ENCODE measurements around the gene IRAK1.
A peak's percentile ranks its signal among the peaks of the same experiment; 100 is the strongest.
"Not testable (repeated sequence)": the region's sequence is repeated elsewhere in the genome, so short reads cannot be mapped to it uniquely, and the experiment has no call there.

Gene IRAK1

DNA sequence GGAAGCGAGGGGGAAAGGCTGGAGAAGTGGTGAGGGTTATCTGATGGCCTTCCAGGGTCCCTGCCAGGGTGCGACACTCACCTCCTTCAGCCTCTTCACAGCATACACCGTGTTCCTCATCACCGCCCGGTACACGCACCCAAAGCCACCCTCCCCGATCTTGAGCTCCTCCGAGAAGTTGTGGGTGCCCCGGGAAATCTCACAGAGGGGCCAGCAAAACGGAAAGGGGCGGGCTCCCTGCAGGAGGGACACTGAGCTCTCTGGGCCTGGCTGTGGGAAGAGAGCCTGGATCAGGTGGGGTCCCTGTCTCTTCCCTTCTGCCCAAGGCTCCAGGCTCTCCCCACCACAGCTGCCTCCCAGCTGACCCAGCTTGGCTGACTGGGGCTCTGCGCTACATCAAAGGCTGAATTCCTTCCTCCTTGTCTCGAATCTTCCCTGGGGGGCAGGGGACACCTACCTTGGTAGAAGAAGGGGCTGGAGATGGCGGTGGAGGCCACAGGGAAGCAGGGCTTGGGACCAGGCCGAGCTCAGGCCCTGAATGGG is 1.1 kb downstream of the IRAK1 start:
- no peak for DNase-seq

DNA sequence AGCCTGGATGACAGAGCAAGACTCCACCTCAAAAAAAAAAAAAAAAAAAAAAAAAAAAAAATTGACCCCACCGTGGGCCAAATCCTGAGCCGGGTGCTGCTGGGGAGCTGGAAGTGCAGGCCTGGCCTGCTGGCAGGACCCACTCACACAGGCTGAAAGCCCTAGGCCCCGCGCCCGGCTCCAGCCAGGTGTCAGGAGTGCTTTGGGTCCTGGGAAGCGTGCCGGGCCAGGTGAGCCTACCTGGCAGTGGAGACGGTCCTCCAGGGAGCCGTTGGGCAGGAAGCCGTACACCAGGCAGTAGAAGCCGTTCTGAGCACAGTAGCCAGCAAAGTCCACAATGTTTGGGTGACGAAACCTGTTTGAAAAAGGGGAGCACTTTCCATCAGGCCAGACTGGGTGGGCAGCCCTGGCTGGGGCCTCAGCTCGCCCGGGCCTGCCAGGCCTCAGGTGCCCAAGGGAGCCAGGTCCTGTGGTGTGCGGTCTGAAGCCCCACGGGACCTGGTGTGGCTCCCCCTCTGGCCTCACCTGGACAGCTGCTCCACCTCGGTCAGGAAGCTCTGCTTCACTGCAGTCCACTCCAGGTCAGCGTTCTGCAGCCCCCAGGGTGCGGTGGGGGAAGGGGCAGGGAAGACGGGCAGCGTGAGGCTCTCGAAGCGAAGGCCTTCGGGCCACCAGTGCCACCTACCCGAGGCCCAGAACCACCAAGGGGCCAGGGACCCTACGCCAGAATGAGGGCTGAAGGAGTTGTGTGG is 1.8 kb downstream of the IRAK1 start:
- DNase-seq, result no peak

DNA sequence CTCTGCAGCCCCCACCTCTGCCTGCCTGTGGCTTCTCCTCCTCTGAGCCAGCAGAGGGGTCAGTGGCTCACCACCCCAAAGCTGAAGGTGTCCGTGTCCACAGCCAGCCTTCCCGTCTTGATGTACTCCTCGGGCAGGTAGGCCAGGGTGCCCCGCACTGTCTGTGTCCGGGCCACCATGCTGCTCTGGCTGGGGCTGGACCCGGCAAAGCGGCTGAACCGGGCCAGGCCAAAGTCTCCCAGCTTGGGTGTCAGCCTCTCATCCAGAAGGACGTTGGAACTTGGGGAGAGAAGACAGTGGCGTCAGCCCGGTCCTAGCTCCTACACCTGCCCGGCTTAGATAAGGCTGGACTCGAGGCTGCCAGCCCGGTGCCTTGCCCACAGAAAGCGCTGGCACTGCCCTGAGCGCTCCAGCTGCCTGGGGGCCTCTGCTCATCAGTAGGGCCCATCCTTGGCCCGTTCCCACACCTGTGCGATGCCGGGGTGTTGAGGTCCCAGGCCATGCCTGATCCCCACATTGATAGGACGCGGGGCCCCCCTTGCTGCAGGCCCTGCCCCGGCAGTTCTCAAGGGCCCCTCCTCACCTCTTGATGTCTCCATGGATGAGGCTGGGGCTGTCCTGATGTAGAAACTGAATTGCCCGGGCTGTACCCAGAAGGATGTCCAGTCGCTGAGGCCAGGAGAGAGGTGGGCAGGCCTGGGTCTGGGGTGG is 3.2 kb downstream of the IRAK1 start:
- no peak for DNase-seq

DNA sequence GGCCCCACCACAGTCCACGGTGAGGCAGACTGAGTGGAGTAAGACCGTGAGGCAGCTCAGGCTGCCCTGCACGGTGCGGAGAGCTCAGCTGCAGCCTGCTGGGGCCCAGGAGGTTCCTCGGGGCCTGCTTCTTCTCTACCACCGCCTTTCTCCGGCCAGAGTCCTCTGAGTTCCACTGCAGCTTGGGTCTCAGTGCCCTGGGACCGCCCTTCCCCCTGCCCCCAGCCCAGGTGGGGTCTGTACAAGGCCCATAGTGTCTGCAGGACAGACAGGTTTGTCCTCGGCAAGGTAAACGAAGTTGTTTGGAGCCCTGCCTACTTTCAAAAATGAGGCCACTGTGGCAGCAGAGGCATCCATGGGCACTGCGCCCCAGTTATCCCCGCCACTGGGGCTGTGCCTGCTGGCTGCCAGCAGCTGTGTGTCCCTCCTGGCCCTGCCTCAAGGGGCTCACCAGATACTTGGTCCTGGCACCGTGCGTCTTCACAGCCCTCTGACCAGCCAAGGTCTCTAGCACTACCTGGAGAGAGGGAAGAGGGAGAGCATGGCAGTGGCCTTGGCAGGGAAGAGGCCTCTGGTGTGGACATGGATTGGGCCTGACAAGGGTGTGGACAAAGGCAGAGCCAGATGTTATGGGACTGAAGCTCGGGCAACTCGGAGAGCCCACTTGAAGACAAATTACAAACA is 4.0 kb downstream of the IRAK1 start:
- no peak for DNase-seq

DNA sequence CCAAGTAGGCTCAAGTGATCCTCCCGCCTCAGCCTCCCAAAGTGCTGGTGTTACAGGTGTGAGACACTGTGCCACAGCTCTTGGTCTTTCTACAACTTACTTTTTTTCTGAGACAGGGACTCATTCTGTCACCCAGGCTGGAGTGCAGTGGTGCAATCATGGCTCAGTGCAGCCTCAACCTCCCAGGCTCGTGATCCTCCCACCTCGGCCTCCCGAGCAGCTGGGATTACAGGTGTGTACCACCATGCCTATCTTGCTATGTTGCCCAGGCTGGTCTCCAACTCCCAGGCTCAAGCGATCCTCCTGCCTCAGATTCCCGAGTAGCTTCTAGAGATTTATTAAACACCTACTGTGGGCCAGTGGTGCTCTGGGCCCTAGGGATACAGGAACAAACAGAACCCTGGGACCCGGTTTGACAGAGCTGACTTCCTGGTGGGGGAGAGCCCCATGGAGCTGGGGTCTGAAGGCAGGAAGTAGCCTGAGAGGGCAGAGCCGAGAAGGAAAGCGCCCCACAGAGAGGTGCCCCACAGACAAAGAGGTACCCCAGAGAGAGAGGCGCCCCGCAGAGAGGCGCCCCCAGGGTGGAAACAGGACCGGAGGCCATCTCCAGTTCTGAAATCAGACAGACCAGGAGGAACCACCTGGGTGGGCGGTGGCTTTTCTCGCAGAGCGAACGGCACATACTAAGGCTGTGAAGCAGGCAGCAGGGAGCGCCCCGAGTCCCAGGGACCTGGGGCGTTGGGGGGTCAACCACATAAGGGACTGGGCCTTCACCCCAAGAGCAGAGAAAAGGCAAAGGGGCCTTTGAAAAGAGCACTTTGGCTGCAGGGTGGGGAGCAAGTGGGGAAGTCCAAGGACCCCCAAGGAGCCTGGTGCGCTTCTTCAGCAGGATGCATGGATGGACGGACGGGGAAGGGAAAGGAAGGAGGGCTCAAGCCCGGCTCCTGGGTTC is 5.0 kb downstream of the IRAK1 start:
- no peak for DNase-seq

DNA sequence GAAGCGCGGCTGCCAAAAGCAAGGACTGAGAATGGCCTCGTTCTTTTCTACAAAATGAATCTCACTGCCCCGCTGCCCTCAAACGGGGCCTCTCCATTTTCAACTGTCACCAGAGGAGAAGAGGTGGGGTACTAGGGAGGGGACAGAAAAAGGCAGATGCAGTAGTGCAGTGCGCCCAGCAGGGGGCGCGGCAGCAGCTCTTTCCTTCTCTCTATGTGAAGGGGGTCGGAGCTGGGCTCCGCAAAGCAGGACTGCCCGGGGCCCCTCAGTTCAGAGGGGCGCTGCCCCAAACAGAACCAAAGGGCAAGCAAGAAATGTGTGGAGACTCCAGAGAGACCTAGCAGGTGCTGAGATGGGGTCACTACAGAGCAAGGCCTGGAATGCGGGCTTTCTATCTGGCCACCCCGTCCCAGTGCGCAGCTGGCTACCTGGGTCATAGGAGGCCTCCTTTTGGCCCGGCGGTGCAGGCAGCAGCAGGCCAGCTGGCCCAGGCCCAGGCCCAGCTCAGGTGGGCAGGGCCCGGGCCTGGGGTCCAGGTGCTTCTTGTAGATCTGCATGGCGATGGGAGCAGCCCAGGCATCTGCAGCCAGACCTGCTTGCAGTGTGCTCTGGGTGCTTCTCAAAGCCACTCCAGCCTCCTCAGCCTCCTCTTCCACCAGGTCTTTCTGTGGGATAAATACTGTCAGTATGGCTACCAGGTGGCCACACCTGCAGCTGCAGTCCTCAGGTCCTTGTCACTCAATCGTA is 5.9 kb downstream of the IRAK1 start:
- DNase-seq, result no peak

DNA sequence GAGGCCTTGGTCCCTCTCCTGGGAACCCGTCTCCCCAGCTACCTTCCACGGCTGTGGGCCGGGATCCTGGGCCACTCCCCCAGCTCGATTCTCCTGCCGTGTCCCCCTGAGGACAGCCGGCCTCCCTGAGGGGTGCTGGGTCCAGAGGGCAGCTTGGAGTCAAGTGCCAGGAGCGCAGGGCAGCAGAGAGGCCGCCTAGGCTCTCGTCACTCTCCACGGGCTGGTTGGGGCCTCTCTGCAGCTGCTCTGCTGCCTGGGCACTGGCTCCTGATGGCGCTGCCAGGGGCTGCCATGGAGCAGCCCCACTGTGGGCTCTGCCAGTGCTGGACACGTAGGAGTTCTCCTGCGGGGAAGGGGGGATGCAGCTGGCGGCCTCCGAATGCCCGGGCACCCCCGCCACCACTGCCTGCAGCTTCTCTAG is 6.7 kb downstream of the IRAK1 start:
- no peak for DNase-seq

DNA sequence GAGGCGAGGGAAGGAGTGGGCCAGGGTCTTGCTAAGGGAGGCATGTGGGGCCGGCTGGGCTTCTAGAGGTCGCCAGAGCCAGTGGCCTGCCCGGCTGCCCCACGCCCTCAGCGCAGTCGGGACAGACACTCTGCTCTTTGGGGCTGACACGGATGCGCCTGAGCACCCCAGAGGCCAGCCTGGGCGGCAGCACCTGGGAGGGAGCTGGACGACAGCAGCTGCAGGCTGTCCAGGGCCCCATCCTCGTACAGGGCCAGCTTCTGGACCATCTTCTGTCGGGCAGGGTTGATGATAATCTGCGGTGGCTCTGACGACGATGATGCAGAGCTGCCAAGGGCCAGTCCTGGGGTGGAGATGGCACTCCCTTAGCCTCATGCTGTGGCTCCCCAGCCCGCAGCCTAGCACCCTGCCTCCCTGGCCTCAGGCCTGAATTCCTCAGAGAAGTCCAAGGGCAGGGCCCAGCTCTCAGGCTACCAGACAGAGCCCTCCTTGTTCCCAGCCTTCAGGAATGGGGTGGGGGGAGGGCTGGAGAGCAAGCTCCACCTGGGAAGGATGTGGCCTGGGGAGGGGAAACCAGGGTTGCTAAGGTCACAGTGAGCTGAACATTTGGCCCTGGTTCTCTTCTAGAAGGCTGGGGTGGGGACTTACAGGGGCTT is 7.2 kb downstream of the IRAK1 start:
- DNase-seq, result no peak

DNA sequence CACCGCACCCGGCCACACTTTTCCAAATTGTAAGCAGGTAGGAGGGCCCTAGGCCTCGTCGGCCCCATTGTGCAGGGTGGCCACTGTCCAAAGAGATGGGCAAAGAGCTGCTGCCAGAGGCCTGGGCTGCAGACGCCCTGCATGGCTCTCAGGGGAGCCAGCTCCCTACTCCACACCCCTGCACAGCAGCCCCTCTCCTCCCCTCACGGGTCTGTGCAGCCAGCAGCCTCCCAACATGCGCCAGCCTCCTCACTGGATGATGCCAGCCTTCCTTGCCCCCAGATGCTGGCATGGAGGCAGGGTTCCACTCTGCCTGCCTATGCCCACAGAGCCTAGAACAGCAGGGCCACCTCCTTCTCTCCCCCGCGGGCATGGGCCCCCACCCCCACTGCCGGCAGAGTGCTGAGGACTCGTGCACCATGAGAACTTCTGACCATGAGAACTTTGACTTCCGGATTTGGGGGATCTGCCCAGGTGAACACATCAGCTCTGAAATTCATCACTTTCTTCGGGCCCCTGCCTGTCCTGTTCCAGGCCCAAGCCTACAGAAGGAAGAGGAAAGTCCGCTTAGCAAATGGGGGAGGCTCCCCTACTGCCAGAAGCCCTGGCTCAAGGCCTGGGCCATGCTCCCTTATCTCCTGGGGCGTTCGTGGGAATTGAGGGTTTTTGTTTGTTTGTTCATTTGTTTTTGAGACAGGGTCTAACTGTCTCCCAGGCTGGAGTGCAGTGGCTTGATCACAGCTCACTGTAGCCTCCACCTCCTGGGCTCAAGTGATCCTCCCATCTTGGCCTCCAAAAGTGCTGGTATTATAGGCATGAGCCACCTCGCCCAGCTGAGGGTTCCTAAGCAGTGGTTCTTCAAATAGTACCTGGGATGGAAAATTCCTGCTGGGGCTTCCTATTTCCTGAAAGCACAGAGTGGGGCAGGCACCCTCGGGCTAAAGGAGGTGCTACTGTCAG is 8.0 kb downstream of the IRAK1 start:
- no peak for DNase-seq

DNA sequence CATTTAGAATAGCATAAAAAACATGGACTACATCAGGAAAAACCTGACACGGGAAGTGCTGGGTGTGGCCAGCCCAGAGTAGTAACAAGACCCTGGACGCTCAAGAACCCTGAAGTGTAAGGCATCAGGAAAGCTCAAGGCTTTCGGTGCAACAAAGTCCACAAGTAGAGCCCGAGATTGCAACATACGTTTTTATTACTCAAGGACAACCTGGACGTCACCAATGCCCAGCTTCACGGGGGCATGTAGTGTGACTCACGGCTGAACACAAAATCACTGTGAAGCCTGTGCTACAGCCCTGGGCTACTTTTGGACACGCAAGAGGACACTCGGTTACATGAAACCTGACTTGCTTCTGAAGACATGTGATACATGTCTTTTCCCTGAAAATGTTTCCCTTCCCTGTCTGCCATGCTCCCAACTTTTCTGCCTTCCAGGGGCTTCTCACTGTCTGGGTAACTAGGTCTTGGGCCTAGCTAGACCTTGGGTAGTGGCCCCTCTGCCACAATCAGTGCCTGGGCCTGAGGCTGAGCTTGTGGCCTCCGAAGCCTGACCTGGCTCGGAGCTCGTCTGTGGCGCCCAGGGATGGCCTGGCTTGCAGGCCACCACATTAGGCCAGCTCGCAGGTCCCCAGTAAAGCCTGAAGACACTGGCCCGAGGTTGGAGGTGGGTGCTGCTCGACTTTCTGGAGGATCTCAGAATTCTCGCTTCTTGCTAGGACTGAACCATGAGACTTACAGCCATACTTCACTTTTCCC is 9.2 kb downstream of the IRAK1 start:
- DNase-seq, result no peak

DNA sequence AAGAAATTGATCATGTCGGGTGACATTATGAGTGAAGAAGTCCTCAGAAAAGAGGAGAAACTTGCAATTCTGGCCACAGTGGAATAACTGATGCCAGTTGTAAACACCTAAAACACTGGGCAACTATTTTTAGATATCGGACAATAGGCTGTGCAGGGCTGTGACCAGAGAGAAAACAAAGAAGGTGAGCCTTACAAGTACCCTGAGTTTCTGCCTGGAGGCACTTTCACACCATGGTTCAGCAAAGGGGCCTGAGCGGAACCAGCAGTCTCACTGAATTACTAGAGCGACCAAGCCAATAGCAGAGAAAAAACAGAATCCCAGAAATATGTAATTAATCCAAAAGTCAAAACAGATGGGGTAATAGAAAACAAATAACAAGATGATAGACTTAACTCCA is 11.2 kb downstream of the IRAK1 start:
- no peak for DNase-seq

DNA sequence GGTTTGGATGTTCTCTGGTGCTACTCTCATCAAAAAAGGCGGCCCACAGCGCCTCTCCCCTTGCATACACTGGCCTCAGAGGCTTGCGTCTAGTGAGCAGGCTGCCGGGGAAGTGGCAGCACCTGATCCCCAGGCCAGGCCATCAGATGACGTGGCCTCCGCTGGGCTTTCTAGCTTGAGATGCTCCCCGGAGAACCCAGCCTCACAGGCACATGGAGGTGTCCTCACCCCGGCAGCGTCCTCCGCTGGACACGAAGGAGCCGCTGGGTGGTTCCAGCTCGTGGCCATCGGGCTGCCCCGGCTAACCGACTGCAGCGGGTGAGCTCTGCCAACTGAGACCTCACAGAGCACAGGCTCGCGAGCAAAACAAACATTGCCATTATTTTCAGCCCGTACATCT is 12.8 kb downstream of the IRAK1 start:
- no peak for DNase-seq

DNA sequence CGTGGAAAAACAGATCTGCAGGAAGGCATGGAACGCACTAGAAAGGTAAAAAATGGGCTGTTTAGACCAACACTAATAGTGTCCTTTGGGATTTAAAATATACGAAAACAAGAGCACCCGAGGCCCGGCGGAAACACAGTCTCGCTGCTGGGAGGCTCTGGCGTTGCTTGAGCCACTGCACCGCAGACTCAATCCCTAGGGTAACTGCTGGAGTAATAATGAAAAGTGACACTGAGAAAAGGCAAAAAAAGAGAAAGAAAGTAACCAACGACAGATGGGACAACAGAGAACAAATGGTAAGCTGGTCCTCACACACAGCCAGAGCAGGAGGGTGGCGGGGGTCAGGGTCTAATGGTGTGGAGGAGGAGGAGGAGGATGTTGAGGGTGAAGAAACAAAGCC is 15.4 kb downstream of the IRAK1 start:
- no peak for DNase-seq

DNA sequence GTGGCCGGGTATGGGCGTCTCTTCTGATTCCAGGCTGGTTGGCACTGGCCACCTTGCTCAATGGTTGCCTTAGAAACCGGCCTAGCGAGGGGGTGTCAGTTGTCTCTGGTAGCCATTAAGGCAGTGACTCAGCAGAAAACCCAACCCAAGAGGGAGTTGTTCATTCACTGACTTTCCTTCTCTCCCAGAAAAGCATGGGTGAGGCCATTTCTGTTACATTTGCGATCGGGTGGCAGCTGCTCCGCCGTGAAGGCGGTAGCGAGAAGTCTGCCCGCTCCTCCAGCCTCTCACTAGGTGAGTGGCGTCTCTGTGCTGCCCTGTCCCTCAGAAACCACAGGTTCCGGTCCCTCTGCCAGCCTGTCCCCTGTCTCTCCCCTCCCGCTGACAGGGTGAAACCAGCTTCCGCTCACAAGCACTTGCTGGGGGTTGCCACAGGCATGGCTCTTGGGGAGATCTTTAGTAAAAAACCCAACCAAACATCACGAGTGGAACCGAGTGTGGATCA is 17.4 kb downstream of the IRAK1 start:
- peak; percentile 19 for DNase-seq

DNA sequence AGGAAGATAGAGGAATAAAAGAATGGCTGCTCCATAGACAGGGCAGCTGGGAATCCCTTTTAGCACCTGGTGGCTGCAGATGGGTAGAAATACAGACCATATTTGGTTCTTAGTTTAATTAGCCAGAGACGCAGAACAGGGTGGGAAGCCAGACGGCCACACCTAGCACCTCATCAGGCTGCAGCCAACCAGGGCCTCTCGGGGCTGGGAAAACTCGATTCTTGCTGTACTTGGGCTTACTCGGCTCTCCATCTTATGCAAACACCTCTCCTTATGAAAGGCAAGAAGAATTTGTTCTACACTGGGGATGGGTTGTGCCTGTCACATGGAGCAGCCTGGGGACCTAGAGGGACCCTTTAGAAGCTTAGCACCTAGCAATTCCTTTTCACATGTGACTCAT is 19.7 kb downstream of the IRAK1 start:
- no peak for DNase-seq

DNA sequence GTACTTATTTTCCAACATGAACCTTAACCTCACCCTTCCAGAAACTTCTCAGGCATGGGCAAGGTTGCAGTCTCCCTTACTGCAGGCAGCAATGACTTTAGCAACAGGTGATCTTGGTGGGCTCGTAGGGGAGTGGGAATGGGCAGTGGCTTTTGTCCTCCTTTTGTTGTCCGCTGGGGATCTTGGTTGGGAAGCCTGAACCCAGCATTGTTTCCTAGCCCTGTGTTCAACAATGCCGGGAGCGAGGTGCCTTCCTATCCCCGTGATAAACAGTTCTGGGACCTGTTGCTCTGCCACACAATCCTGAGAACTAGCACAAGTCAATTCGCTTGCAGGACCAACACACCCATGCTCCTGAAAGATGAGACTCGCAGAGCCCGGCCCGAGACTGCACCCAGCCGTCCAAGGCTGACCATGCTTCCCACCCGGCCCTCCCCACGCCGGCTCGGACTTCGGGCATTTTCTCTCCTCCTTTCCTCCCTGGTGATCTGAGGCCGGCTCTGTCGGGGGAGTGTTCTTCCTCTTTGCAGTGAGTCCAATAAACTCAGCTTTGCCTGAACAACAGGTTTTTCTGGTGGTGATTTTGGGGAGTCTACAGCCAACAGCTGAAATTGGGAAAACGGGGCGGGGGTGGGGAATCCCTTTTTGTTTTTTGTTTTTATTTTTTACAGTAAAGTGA is 20.2 kb downstream of the IRAK1 start:
- no peak for DNase-seq

DNA sequence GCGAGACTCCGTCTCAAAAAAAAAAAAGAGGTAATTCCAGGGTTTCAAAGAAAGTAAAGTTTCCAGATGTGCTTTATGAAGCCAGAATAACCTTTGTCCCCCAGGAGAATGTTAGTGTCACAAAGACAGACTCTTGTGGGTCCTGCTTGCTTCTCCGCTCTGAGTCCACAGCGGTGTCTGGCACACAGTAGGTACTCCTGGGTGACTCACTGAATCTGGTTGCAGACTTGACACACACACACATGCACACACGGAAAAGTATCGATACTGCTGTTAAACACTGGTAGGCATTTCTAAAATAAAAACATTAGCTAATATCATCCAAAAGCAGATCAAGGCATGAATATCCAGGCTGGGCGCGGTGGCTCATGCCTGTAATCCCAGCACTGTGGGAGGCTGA is 24.2 kb downstream of the IRAK1 start:
- no peak for DNase-seq

DNA sequence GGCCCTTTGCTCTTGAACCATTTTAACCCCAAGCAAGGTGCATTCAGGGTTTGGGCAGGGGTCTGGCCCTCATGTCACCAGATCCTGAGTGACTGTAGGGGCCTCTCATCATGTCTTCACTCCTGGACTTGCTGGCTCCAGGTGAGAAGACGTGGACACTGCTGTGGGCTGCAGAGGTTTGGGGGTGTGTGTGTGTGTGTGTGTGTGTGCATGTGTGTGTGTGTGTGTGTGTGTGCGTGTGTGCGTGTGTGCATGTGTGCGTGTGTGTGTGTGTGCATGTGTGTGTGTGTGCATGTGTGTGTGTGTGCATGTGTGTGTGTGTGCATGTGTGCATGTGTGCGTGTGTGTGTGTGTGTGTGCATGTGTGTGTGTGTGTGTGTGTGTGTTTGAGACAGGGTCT is 25.3 kb downstream of the IRAK1 start:
- DNase-seq, result not testable (repeated sequence)
